Heart right ventricle (tissue), 16 donors: Measurements from ENCODE around the gene ORC2. TPM values are rescaled to one million over a fixed set of nuclear protein-coding genes. Genes with fewer than 3 reads are reported as not detected.

ENCODE experiments used
- ATAC-seq, 8 donors: fragments of 200-7000 bp; cut with Tn5 transposase; one replicate each; pipeline ENCODE4 v1.9.1; 2020; ENCODE audit warnings: mild to moderate bottlenecking in 8 of 8, moderate library complexity in 8 of 8, moderate number of reproducible peaks in 1 of 8
- DNase-seq, 2 donors: peaks; one replicate each; pipeline ENCODE4 v3.0.0-alpha.2; 2020
- H3K27ac ChIP-seq, 10 donors: fragments of 200-600 bp; sonication (generic) in 2 of 10; one replicate each; pipeline versions ENCODE4 v1.5.0 to v1.8.0; 2020 to 2022; ENCODE audit warnings: mild to moderate bottlenecking in 3 of 10
- H3K27me3 ChIP-seq, 7 donors: fragments of 200-600 bp; one replicate each; pipeline ENCODE4 v1.8.0; 2021 to 2022; ENCODE audit warnings: mild to moderate bottlenecking in 2 of 7
- H3K36me3 ChIP-seq, 9 donors: fragments of 200-600 bp; sonication (generic) in 1 of 9; one replicate each; pipeline versions ENCODE4 v1.5.0 to v1.8.0; 2020 to 2022; ENCODE audit warnings: mild to moderate bottlenecking in 2 of 9
- H3K4me1 ChIP-seq, 9 donors: fragments of 200-600 bp; sonication (generic) in 1 of 9; one replicate each; pipeline versions ENCODE4 v1.5.0 to v1.8.0; 2020 to 2022; ENCODE audit warnings: mild to moderate bottlenecking in 4 of 9
- H3K4me3 ChIP-seq, 10 donors: fragments of 200-600 bp; sonication (generic) in 2 of 10; one replicate each; pipeline versions ENCODE4 v1.5.0 to v1.8.0; 2020 to 2022; ENCODE audit warnings: mild to moderate bottlenecking in 7 of 10, moderate library complexity in 2 of 10
- H3K9me3 ChIP-seq, 11 donors: fragments of 200-600 bp in 10 of 11; sonication (generic) in 2 of 11; one replicate each; pipeline versions ENCODE4 v1.5.0 to v1.8.0; 2013 to 2022; ENCODE audit warnings: mild to moderate bottlenecking in 2 of 11, control low read depth in 1 of 11, moderate library complexity in 1 of 11
- CTCF ChIP-seq, 9 donors: fragments of 200-600 bp; sonication (generic) in 2 of 9; IDR thresholded peaks; one replicate each; pipeline versions ENCODE4 v1.5.0 to v1.8.0; 2021 to 2022; ENCODE audit warnings: antibody characterized with exemption in 9 of 9, mild to moderate bottlenecking in 5 of 9, moderate library complexity in 1 of 9
- WGBS, 2 donors: extraction: QIAGEN DNeasy Blood & Tissue Kit; methylation state at CpG; one replicate each; pipeline ENCODE4 v1.1.7; 2013; ENCODE audit warnings: inconsistent platforms in 1 of 2; 5-methylcytosine and 5-hydroxymethylcytosine counted together
- intact Hi-C, 10 donors: fragments of 100-400 bp; cut with DNase I; formaldehyde crosslinking; loops; one replicate each; pipeline versions ENCODE4 v1.11.1 to v1.14.2; 2022
- long read RNA-seq, 3 donors: library from polyadenylated mRNA; unstranded; transcript quantifications; one replicate each; pipeline ENCODE4 v2.0.0, GENCODE V29; 2020 to 2021
- polyA plus RNA-seq, 2 donors: library from polyadenylated mRNA; stranded (reverse); fragments of 200-250 nt; gene quantifications; one replicate each; pipeline ENCODE4 v1.2.3, GENCODE V29; 2013
- total RNA-seq, 10 donors: library from RNA; stranded (reverse); fragmentation: NEBNext Ultra II Directional in 3 of 10; extraction: Animal tissue kit (Norgen Biotek cat#: 25700) in 3 of 10; gene quantifications; one replicate each; pipeline versions ENCODE4 v1.2.1 to v1.2.4, GENCODE V29; 2021 to 2023
- donor health status: Arrhythmogenic right ventricular cardiomyopathy.
- donor health status: ischemic (EF 13 %, LVEDD 7.1; RV severe dilation, severe dysfunction).
- donor health status: healthy with polysubstance abuse.
- donor health status: DM: no; HTN: yes; CAD: no.
- donor health status: DM: no; HTN: no; CAD: no.
- donor health status: ischemic (EF 25% LVEDD 6.9; RV normal size, moderate dysfunction).
- donor health status: ischemic (EF 25% LVEDD 5.7; RV mildly dilated, moderate dysfunction).
- donor health status: healthy.
- donor health status: DM: yes; HTN: yes; CAD: no.
- donor health status: Ischemic cardiomyopathy.
- donor health status: ischemic (EF 35%, LVEDD 5.7; RV mildly dilated, moderate dysfunction).
- donor health status: nonischemic (EF 11% LVEDD 7.7; RV severe dilation, severe dysfunction).
- donor health status: DM: yes; HTN: yes; CAD: no.
- donor health status: PGD.
- donor health status: ischemic (EF 29% LVEDD 5.4; RV normal size, mild dysfunction).
- donor health status: nonischemic (EF 23%, LVEDD 6.1; RV moderate dilation, normal function).

ORC2 gene
- total RNA-seq, result 10 to 100 TPM; 18.6 to 38.8 (median 27.5) TPM
- polyA plus RNA-seq, result 10 to 100 TPM in 1 of 2 donors, 1 to 10 TPM in 1; 5.5 to 10.9 TPM
- long read RNA-seq, donor 1, full-length matches to known transcripts, result 4 of 10 reads
- long read RNA-seq, donor 1, partial matches to known transcripts, result 3 of 10 reads
- long read RNA-seq, donor 1, other reads (novel, unspliced or antisense), result 3 of 10 reads
- long read RNA-seq, donor 2, full-length matches to known transcripts, result 2 of 11 reads
- long read RNA-seq, donor 2, partial matches to known transcripts, result 1 of 11 reads
- long read RNA-seq, donor 2, other reads (novel, unspliced or antisense), result 8 of 11 reads
- long read RNA-seq, donor 3, full-length matches to known transcripts, result 4 of 6 reads
- long read RNA-seq, donor 3, partial matches to known transcripts, result 2 of 6 reads
- long read RNA-seq, donor 3, other reads (novel, unspliced or antisense), result 0 of 6 reads

DNA sequence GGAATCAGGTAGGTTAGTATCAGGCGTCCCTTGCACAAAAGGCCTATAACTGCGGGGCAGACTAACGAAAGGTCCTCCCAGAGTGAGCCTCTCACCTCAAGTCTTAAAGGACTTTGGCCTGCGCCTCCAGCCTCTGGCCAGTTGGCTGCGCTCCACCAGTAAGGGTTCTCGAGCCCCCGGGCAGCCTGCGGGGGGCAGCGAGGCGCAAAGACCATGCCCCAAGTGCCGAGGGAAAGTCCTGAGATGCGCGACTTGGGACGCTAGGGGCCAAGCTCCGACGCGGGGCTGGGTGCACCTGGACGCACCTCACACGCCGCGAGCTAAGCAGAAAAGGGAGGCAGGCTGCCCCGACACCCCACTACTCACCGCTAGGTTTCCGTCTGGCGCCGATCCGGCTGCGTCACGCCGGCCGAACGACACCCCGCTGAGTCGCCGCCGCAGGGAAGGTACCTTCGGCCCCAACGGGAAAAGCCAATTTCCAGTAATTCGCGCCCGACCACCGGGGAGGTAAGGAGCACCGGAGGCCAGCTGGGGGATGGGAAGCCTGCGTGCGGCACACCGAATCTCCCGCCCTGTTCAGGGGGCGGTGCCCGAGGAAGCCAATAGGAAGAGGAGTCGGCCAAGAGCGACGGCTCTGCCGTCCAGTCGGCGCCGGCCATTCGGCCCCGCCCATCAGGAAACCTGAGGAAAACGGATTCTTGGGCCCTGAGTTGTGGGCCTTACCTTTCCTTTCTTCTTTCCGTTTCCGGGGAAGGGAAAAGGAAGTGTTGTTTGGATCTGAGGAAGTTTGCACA is at the start of gene ORC2:
Gene ORC2 (minus strand): TSS at position 537 of the 794 bp plus-strand sequence. CDS start 5,537 bp downstream, outside the sequence.
- TF ChIP-seq CTCF (IDR thresholded peaks at IDR 0.05), result peak; percentile 0 to 69 (median 54)
- Histone ChIP-seq H3K27me3 (no peaks in the 10 kb centered on the region), H3K4me1 (peaks cover 0 to 53% (median 41%) of the 10 kb centered on the region in 9 donors), H3K9me3 (no peaks in the 10 kb centered on the region), H3K36me3 (peaks cover 0 to 17% (median 0%) of the 10 kb centered on the region in 9 donors), H3K27ac (peak within 1 kb of the TSS; percentile 80 to 93 (median 91)), H3K4me3 (peak within 1 kb of the TSS; percentile 62 to 96 (median 89))
- intact Hi-C loops, result loop anchor here in 6 of 10 donors (1.0 to 10.0 kb wide), 7 partner anchors 104 to 214 kb away; partner anchors contain the start of gene HYCC2 (in 3 of the 6)
- 0% methylated on average over 57 to 61 of the region's 61 CpGs for WGBS, 2 donors
- peak; percentile 95 for DNase-seq
- peak; percentile 99 to 100 (median 99) for ATAC-seq

- Histone ChIP-seq H3K4me1 (no peaks in the 10 kb centered on the region), H3K4me3 (no peak overlapping the region), H3K9me3 (no peaks in the 10 kb centered on the region), H3K36me3 (peaks cover 0 to 88% (median 22%) of the 10 kb centered on the region in 9 donors), H3K27ac (no peak overlapping the region), H3K27me3 (no peaks in the 10 kb centered on the region)
- 98 to 100% methylated on average over 2 of the region's 2 CpGs for WGBS, 2 donors
- TF ChIP-seq CTCF (IDR thresholded peaks at IDR 0.05), result no peak
- intact Hi-C loops, result no loop called here
- ATAC-seq, result no peak
- DNase-seq, result no peak
Observed at GRCh38 chr2:201008296-201008829, 44.9 kb upstream of the ORC2 start.

DNA sequence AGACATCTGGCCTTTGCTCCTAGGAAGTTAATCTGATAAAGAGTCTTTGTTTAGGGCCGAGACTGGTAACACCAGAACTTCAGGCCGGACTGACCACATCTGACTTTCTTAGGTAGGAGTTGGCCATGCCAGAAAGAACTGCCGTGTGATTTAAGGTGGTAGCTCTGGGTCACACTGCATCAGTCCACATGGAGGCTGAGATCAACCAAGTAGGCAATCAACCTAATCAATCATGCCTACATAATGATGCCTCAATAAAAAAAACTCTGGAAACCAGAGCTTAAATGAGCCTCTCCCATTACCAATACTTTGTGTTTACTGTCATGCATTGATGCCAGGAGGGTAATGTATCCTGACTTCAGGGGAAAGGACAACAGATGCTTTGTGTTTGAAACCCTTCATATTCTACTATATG is 44.1 kb upstream of the ORC2 start:
- intact Hi-C loops, result loop anchor here in 1 of 10 donors (1.0 kb wide), 1 partner anchor 14 kb away; no protein-coding TSS in a partner anchor
- DNase-seq, result no peak
- no peak for TF ChIP-seq CTCF (IDR thresholded peaks at IDR 0.05)
- Histone ChIP-seq H3K36me3 (peaks cover 0 to 96% (median 22%) of the 10 kb centered on the region in 9 donors), H3K4me1 (no peaks in the 10 kb centered on the region), H3K4me3 (no peak overlapping the region), H3K9me3 (no peaks in the 10 kb centered on the region), H3K27me3 (no peaks in the 10 kb centered on the region), H3K27ac (no peak overlapping the region)
- no peak for ATAC-seq
- WGBS, 2 donors, result 86 to 87% methylated on average over 3 of the region's 3 CpGs

GRCh38 chr2:201006704-201007103 is 43.2 kb upstream of the ORC2 start:
- intact Hi-C loops, result loop anchor here in 1 of 10 donors (1.0 kb wide), 1 partner anchor 15 kb away; no protein-coding TSS in a partner anchor
- H3K27me3 ChIP-seq, result no peaks in the 10 kb centered on the region
- H3K9me3 ChIP-seq, result no peaks in the 10 kb centered on the region
- TF ChIP-seq CTCF (IDR thresholded peaks at IDR 0.05), result no peak
- no peak overlapping the region for H3K4me3 ChIP-seq
- H3K36me3 ChIP-seq, result peaks cover 0 to 96% (median 22%) of the 10 kb centered on the region in 9 donors
- DNase-seq (no peak), ATAC-seq (no peak)
- no peak overlapping the region for H3K27ac ChIP-seq
- H3K4me1 ChIP-seq, result no peaks in the 10 kb centered on the region
